OCI-LY3 (cell line): Measurements from ENCODE around the gene SIK2.
"Not testable (repeated sequence)": the region's sequence is repeated elsewhere in the genome, so short reads cannot be mapped to it uniquely, and the experiment has no call there.

Experiments
- H2AFZ ChIP-seq: fragments of 200-600, 300-600 bp; shearing (Covaris generic); 2 replicates; pipeline ENCODE4 v1.6.0; 2014; ENCODE audit warnings: antibody characterized with exemption, low read depth, low read length
- H3K27ac ChIP-seq: fragments of 200-600, 300-600 bp; sonication (generic); 2 replicates; pipeline ENCODE4 v1.5.1; 2014; ENCODE audit warnings: mild to moderate bottlenecking, low read length, moderate library complexity, mixed read lengths
- H3K27me3 ChIP-seq: fragments of 200-600, 300-600 bp; sonication (generic); 2 replicates; pipeline ENCODE4 v1.6.1; 2014; ENCODE audit warnings: low read depth, low read length, mixed read lengths
- H3K36me3 ChIP-seq: fragments of 200-600, 300-600 bp; sonication (generic); replicated peaks from 2 replicates; pipeline ENCODE3; 2014; ENCODE audit warnings: low read depth, low read length, mixed read lengths
- H3K4me1 ChIP-seq: fragments of 300-600, 200-600 bp; sonication (generic); 2 replicates; pipeline ENCODE4 v1.6.1; 2014; ENCODE audit warnings: low read length, mixed read lengths
- H3K4me2 ChIP-seq: fragments of 200-600, 300-600 bp; sonication (generic); 2 replicates; pipeline ENCODE4 v1.6.1; 2014; ENCODE audit warnings: low read length, mixed read lengths
- H3K4me3 ChIP-seq: fragments of 300-600, 200-600 bp; sonication (generic); 2 replicates; pipeline ENCODE4 v1.5.1; 2014; ENCODE audit warnings: antibody characterized with exemption, mild to moderate bottlenecking, low read length, moderate library complexity
- H3K79me2 ChIP-seq: fragments of 300-600, 200-600 bp; shearing (Covaris generic); 2 replicates; pipeline ENCODE4 v1.6.1; 2014; ENCODE audit warnings: mild to moderate bottlenecking, low read length, mixed read lengths
- H3K9ac ChIP-seq: fragments of 300-600, 200-600 bp; shearing (Covaris generic); 2 replicates; pipeline ENCODE4 v1.6.0; 2014; ENCODE audit warnings: mild to moderate bottlenecking, low read length, moderate library complexity
- H3K9me3 ChIP-seq: fragments of 200-600, 300-600 bp; shearing (Covaris generic); 2 replicates; pipeline ENCODE4 v1.6.1; 2014; ENCODE audit warnings: low read length, mixed read lengths; ENCODE audit not compliant: insufficient read depth
- H4K20me1 ChIP-seq: fragments of 200-600, 300-600 bp; sonication (generic); 2 replicates; pipeline ENCODE4 v1.6.1; 2016; ENCODE audit warnings: low read length, mixed read lengths; ENCODE audit not compliant: insufficient read depth
- CTCF ChIP-seq: fragments of 200-600, 300-600 bp; sonication (generic); IDR thresholded peaks from 2 replicates; pipeline ENCODE4 v1.5.1; 2014; ENCODE audit warnings: antibody characterized with exemption, low read length, low read depth
- EZH2phosphoT487 ChIP-seq: fragments of 200-600 bp; shearing (Covaris generic); IDR thresholded peaks from 2 replicates; pipeline ENCODE4 v1.6.1; 2018; ENCODE audit warnings: antibody characterized with exemption, mixed run types, low read depth

SIK2 gene

GRCh38 chr11:111707691-111708067 lies 105.4 kb downstream of the SIK2 start:
- no peaks in the 10 kb centered on the region for H3K9me3 ChIP-seq
- H2AFZ ChIP-seq = no peak overlapping the region
- H3K4me3 ChIP-seq = no peak overlapping the region
- no peak overlapping the region for H3K27ac ChIP-seq
- H3K27me3 ChIP-seq = no peaks in the 10 kb centered on the region
- H3K4me2 ChIP-seq = no peak overlapping the region
- H3K36me3 ChIP-seq = peaks cover 37% of the 10 kb centered on the region
- H4K20me1 ChIP-seq = no peaks in the 10 kb centered on the region
- no peak for TF ChIP-seq CTCF
- H3K79me2 ChIP-seq = no peaks in the 10 kb centered on the region
- no peak overlapping the region for H3K9ac ChIP-seq
- H3K4me1 ChIP-seq = no peaks in the 10 kb centered on the region

GRCh38 chr11:111714522-111714921 lies 112.3 kb downstream of the SIK2 start:
- Histone ChIP-seq H4K20me1 (no peaks in the 10 kb centered on the region), H3K4me3 (no peak overlapping the region), H3K79me2 (no peaks in the 10 kb centered on the region), H3K9ac (no peak overlapping the region), H3K27ac (peak overlapping the region; percentile 16; the same call in 1 of the 2 replicates), H3K27me3 (no peaks in the 10 kb centered on the region), H3K9me3 (no peaks in the 10 kb centered on the region), H3K36me3 (peaks cover 34% of the 10 kb centered on the region), H3K4me1 (peaks cover 17% of the 10 kb centered on the region), H3K4me2 (0 out of 2 replicates have a peak overlapping the region, but pooled peaks have one; percentile 45), H2AFZ (no peak overlapping the region)
- TF ChIP-seq EZH2phosphoT487 = no peak
- TF ChIP-seq CTCF = no peak

GRCh38 chr11:111715142-111715816 lies 113.0 kb downstream of the SIK2 start:
- peak overlapping the region; percentile 45 for H3K4me2 ChIP-seq
- no peaks in the 10 kb centered on the region for H3K9me3 ChIP-seq
- peak overlapping the region; percentile 16; the same call in 1 of the 2 replicates for H3K27ac ChIP-seq

GRCh38 chr11:111717660-111718059 lies 115.4 kb downstream of the SIK2 start:
- not testable (repeated sequence) for H3K9me3 ChIP-seq, H3K4me3 ChIP-seq, H3K4me2 ChIP-seq, H3K79me2 ChIP-seq, H4K20me1 ChIP-seq, H3K27ac ChIP-seq, H3K27me3 ChIP-seq, H2AFZ ChIP-seq, H3K9ac ChIP-seq
- Histone ChIP-seq H3K4me1 (peaks cover 17% of the 10 kb centered on the region), H3K36me3 (peaks cover 59% of the 10 kb centered on the region)

More at GRCh38 chr11:111715142-111715816, 113.0 kb downstream of the SIK2 start:
- no peak overlapping the region for H2AFZ ChIP-seq
- H3K4me1 ChIP-seq = peaks cover 17% of the 10 kb centered on the region
- no peak overlapping the region for H3K4me3 ChIP-seq
- no peaks in the 10 kb centered on the region for H3K79me2 ChIP-seq
- H3K9ac ChIP-seq = no peak overlapping the region
- peaks cover 41% of the 10 kb centered on the region for H3K36me3 ChIP-seq
- no peak for TF ChIP-seq EZH2phosphoT487
- TF ChIP-seq CTCF = no peak
- no peaks in the 10 kb centered on the region for H4K20me1 ChIP-seq
- H3K27me3 ChIP-seq = no peaks in the 10 kb centered on the region
